PC-9 (cell line): ENCODE measurements around the gene IRF8. TPM values are rescaled to one million over a fixed set of nuclear protein-coding genes. Genes with fewer than 3 reads are reported as not detected.

Source experiments
- BruUV-seq: library from RNA; stranded (reverse); fragments of 400-500 nt; replicated peaks from 2 replicates; lab custom pipeline; 2021; lab: Mats Ljungman, UMichigan
- CTCF ChIA-PET: fragments of 300-600 bp; sonication (Branson Sonifier 250); formaldehyde crosslinking; loops from one replicate; lab custom pipeline; 2022; ENCODE audit warnings: antibody characterized with exemption; lab: Charles Lee
- POLR2A ChIA-PET: fragments of 300-600 bp; sonication (Branson Sonifier 250); formaldehyde crosslinking; loops from one replicate; lab custom pipeline; 2022; ENCODE audit warnings: antibody characterized with exemption; ENCODE audit not compliant: unreplicated experiment; lab: Charles Lee
- DNase-seq, 2 experiments: peaks; one replicate each; pipeline versions ENCODE4 v3.0.0 to v3.0.0-alpha.2; 2015 to 2022; ENCODE audit warnings: mixed read lengths in 1 of 2
- H2AFZ ChIP-seq: fragments of 200-600 bp; sonication (generic); 2 replicates; pipeline ENCODE4 v1.8.1; 2017; ENCODE audit warnings: antibody characterized with exemption
- H3F3A ChIP-seq: fragments of 200-600 bp; sonication (generic); 2 replicates; pipeline ENCODE4 v1.8.1; 2017; ENCODE audit warnings: antibody characterized with exemption, mild to moderate bottlenecking, low read depth; ENCODE audit not compliant: insufficient read depth
- H3K27ac ChIP-seq: fragments of 200-600 bp; sonication (generic); 2 replicates; pipeline ENCODE4 v1.6.1; 2016; ENCODE audit warnings: mixed run types
- H3K27me3 ChIP-seq: fragments of 200-600 bp; sonication (generic); 2 replicates; pipeline ENCODE4 v1.6.1; 2016; ENCODE audit warnings: low read depth, mixed run types; ENCODE audit not compliant: insufficient read depth
- H3K36me3 ChIP-seq: fragments of 200-600 bp; sonication (generic); 2 replicates; pipeline ENCODE4 v1.6.1; 2016; ENCODE audit warnings: low read depth, mixed run types
- H3K4me1 ChIP-seq: fragments of 200-600 bp; sonication (generic); replicated peaks from 2 replicates; pipeline ENCODE4 v1.6.1; 2016; ENCODE audit warnings: mixed run types; ENCODE audit not compliant: insufficient read depth
- H3K4me2 ChIP-seq: fragments of 200-600 bp; sonication (generic); 2 replicates; pipeline ENCODE4 v1.6.1; 2017; ENCODE audit warnings: mixed run types
- H3K4me3 ChIP-seq: fragments of 200-600 bp; sonication (generic); 2 replicates; pipeline ENCODE4 v1.6.1; 2016; ENCODE audit warnings: mixed run types
- H3K79me2 ChIP-seq: fragments of 200-600 bp; sonication (generic); 2 replicates; pipeline ENCODE4 v1.6.1; 2017; ENCODE audit warnings: low read depth, mixed run types
- H3K9me2 ChIP-seq: fragments of 200-600 bp; sonication (generic); 2 replicates; pipeline ENCODE4 v1.8.1; 2017; ENCODE audit warnings: mild to moderate bottlenecking; ENCODE audit not compliant: insufficient read depth
- H3K9me3 ChIP-seq: fragments of 200-600 bp; sonication (generic); 2 replicates; pipeline ENCODE4 v1.8.1; 2016; ENCODE audit warnings: low read depth; ENCODE audit not compliant: insufficient read depth
- H4K20me1 ChIP-seq: fragments of 200-600 bp; sonication (generic); 2 replicates; pipeline ENCODE4 v1.8.1; 2017; ENCODE audit not compliant: insufficient read depth
- CTCF ChIP-seq: fragments of 200-600 bp; sonication (generic); conservative IDR thresholded peaks from 2 replicates; pipeline ENCODE4 v1.6.1; 2017; ENCODE audit warnings: mixed run types, antibody characterized with exemption, mild to moderate bottlenecking, moderate library complexity
- EZH2 ChIP-seq: fragments of 200-600 bp; sonication (generic); IDR thresholded peaks from 2 replicates; pipeline ENCODE4 v1.8.0; 2017; ENCODE audit warnings: antibody characterized with exemption, low read depth
- intact Hi-C: fragments of 100-400 bp; cut with micrococcal nuclease; formaldehyde crosslinking; loops from one replicate; pipeline ENCODE4 v1.10.0; 2022; ENCODE audit not compliant: unreplicated experiment
- total RNA-seq: library from RNA; stranded (reverse); gene quantifications from 2 replicates; pipeline ENCODE4 v1.2.3, GENCODE V29; 2021

The IRF8 gene
- total RNA-seq, 1 experiment from 2014 or later, result not detected

GRCh38 chr16:85950136-85950918 is 51.4 kb downstream of the IRF8 start:
- no peak overlapping the region for H3K27ac ChIP-seq
- intact Hi-C loops, result no loop called here
- no peaks in the 10 kb centered on the region for H3K4me1 ChIP-seq
- no peak overlapping the region for H3K4me2 ChIP-seq
- no peak overlapping the region for H2AFZ ChIP-seq
- no peaks in the 10 kb centered on the region for H3K9me3 ChIP-seq
- CTCF ChIA-PET, result no interaction called here
- no TSS peak for BruUV-seq
- H3K79me2 ChIP-seq, result no peaks in the 10 kb centered on the region
- DNase-seq, result no peak
- POLR2A ChIA-PET, result no interaction called here
- no peaks in the 10 kb centered on the region for H3K9me2 ChIP-seq
- TF ChIP-seq CTCF, result no peak
- TF ChIP-seq EZH2, result no peak
- peaks cover 100% of the 10 kb centered on the region for H3K27me3 ChIP-seq
- no peaks in the 10 kb centered on the region for H4K20me1 ChIP-seq
- no peaks in the 10 kb centered on the region for H3K36me3 ChIP-seq
- no peak overlapping the region for H3K4me3 ChIP-seq
- no peaks in the 10 kb centered on the region for H3F3A ChIP-seq

GRCh38 chr16:85952197-85952596 is 53.2 kb downstream of the IRF8 start:
- BruUV-seq, result no TSS peak

GRCh38 chr16:85952811-85953210 is 53.8 kb downstream of the IRF8 start:
- Histone ChIP-seq H2AFZ (no peak overlapping the region), H3K27me3 (peaks cover 100% of the 10 kb centered on the region), H3K4me1 (no peaks in the 10 kb centered on the region), H3K79me2 (no peaks in the 10 kb centered on the region), H3K27ac (no peak overlapping the region), H3K36me3 (no peaks in the 10 kb centered on the region), H3K9me3 (no peaks in the 10 kb centered on the region), H3K4me3 (no peak overlapping the region), H4K20me1 (no peaks in the 10 kb centered on the region), H3K4me2 (no peak overlapping the region), H3F3A (no peaks in the 10 kb centered on the region), H3K9me2 (no peaks in the 10 kb centered on the region)
- no TSS peak for BruUV-seq
- POLR2A ChIA-PET, result no interaction called here
- TF ChIP-seq EZH2, result no peak
- TF ChIP-seq CTCF, result no peak
- no peak for DNase-seq
- CTCF ChIA-PET, result no interaction called here
- intact Hi-C loops, result no loop called here

More at GRCh38 chr16:85952197-85952596, 53.2 kb downstream of the IRF8 start:
- TF ChIP-seq EZH2 (no peak), CTCF (no peak)
- H2AFZ ChIP-seq, result no peak overlapping the region
- no peaks in the 10 kb centered on the region for H3K9me2 ChIP-seq
- H4K20me1 ChIP-seq, result no peaks in the 10 kb centered on the region
- POLR2A ChIA-PET, result no interaction called here
- no peak overlapping the region for H3K27ac ChIP-seq
- no peaks in the 10 kb centered on the region for H3K36me3 ChIP-seq
- H3K9me3 ChIP-seq, result no peaks in the 10 kb centered on the region
- H3K4me1 ChIP-seq, result no peaks in the 10 kb centered on the region
- H3F3A ChIP-seq, result no peaks in the 10 kb centered on the region
- CTCF ChIA-PET, result no interaction called here
- H3K4me2 ChIP-seq, result no peak overlapping the region
- DNase-seq, result no peak
- H3K27me3 ChIP-seq, result peaks cover 100% of the 10 kb centered on the region
- H3K79me2 ChIP-seq, result no peaks in the 10 kb centered on the region
- H3K4me3 ChIP-seq, result no peak overlapping the region
- intact Hi-C loops, result no loop called here
